IMR-90 (cell line): Measurements from ENCODE around the gene CCNK. TPM values are rescaled to one million over a fixed set of nuclear protein-coding genes. Genes with fewer than 3 reads are reported as not detected.

Experiments
- BHLHE40 ChIP-seq: fragments of 150-350 bp; IDR thresholded peaks from 2 replicates; pipeline ENCODE4 v1.6.1; 2016; ENCODE audit warnings: mild to moderate bottlenecking, low read depth, low read length
- FOS ChIP-seq: fragments of 150-350 bp; IDR thresholded peaks from 2 replicates; pipeline ENCODE4 v1.6.1; 2016; ENCODE audit warnings: low read depth, low read length
- MAFK ChIP-seq: IDR thresholded peaks from 2 replicates; pipeline ENCODE4 v1.6.1; 2012; ENCODE audit warnings: low read depth, low read length, improper control_type of control experiment
- MXI1 ChIP-seq: IDR thresholded peaks from 2 replicates; pipeline ENCODE4 v1.6.1; 2012; ENCODE audit warnings: low read depth, mild to moderate bottlenecking, low read length, moderate library complexity, borderline replicate concordance
- RAD21 ChIP-seq: IDR thresholded peaks from 2 replicates; pipeline ENCODE4 v1.6.1; 2012; ENCODE audit warnings: low read length, improper control_type of control experiment
- polyA plus RNA-seq, 3 experiments: library from polyadenylated mRNA; depleted of rRNA; stranded (reverse); fragments of >200 nt; gene quantifications; 2 replicates each; pipeline ENCODE4 v1.2.3, GENCODE V29; 2012; ENCODE audit warnings: low replicate concordance in 1 of 3
- total RNA-seq: library from RNA; depleted of rRNA; stranded (reverse); fragments of >200 nt; gene quantifications from 2 replicates; pipeline ENCODE4 v1.2.3, GENCODE V29; 2012
- TF ChIP-seq, protein P1 (sequence below): fragments of 150-350 bp; IDR thresholded peaks from 2 replicates; pipeline ENCODE4 v1.6.1; 2017; ENCODE audit warnings: mild to moderate bottlenecking, antibody characterized with exemption, low read length, low read depth

The CCNK gene
- total and polyA plus RNA-seq, 2 of the 4 experiments (the other 2 are of a cell fraction), result 18.8 to 38.3 TPM

DNA sequence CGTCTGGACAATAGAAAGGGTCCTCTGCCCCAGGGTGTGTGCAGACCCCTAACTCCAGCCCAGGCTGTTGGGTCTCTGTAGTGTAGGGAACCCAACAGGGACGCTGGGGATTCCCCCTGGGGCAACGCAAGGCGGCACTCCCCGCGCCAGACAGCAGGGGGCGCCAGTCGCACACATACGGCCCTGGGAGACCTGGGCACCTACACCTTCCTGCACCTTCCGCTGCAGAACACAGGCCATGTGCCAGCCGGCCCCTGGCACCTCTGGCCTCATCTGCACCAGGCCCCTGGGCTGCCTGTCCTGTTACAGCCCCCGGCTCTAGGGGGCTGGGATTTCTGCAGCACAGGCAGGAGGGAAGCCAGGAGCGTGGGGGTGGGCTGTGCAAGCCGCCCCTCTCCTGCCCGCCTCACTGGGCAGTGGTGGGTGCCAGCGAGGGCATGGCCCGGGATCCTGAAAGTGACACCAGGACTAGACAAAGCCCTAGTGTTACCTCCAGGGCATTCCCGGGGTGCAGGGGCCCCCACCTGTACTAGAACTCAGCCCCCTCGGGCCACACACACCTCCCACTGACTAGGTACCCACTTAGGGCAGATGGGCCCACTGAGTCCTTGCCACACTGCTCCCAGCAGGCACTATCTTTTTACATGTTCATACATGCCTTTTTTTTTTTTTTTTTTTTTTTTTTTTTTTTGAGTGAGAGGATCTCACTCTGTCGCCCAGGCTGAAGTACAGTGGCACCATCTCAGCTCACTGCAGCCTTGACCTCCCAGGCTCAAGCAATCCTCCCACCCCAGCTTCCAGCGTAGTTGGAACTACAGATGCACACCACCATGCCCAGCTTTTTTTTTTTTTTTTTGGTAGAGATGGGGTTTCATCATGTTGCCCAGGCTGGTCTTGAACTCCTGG is 37.5 kb downstream of the CCNK start (continued):
- TF ChIP-seq, protein P1, sequence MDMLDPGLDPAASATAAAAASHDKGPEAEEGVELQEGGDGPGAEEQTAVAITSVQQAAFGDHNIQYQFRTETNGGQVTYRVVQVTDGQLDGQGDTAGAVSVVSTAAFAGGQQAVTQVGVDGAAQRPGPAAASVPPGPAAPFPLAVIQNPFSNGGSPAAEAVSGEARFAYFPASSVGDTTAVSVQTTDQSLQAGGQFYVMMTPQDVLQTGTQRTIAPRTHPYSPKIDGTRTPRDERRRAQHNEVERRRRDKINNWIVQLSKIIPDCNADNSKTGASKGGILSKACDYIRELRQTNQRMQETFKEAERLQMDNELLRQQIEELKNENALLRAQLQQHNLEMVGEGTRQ, result no peak
- TF ChIP-seq FOS (no peak), BHLHE40 (no peak), MAFK (no peak), RAD21 (peak; percentile 93), MXI1 (no peak)
